H9 (cell line): Measurements from ENCODE around the gene IRAG1. TPM values are rescaled to one million over a fixed set of nuclear protein-coding genes. Genes with fewer than 3 reads are reported as not detected.

Experiments
- DNase-seq: peaks from one replicate; pipeline ENCODE4 v3.0.0-alpha.2; 2017
- H2AFZ ChIP-seq: one replicate; pipeline ENCODE4 v1.6.1; 2013; ENCODE audit warnings: mild to moderate bottlenecking, low read length, control low read depth, moderate library complexity
- H2AK5ac ChIP-seq: 2 replicates; pipeline ENCODE4 v1.6.1; 2013; ENCODE audit warnings: low read length, control low read depth, mixed read lengths; ENCODE audit not compliant: insufficient read length
- H2BK120ac ChIP-seq: one replicate; pipeline ENCODE4 v1.6.1; 2013; ENCODE audit warnings: low read depth, mild to moderate bottlenecking, low read length, control low read depth, inconsistent platforms; ENCODE audit not compliant: poor library complexity, severe bottlenecking
- H2BK12ac ChIP-seq: 2 replicates; pipeline ENCODE4 v1.6.1; 2013; ENCODE audit warnings: low read length, control low read depth, mixed read lengths, low read depth; ENCODE audit not compliant: insufficient read length
- H2BK15ac ChIP-seq: 2 replicates; pipeline ENCODE4 v1.6.1; 2013; ENCODE audit warnings: low read depth, low read length, control low read depth
- H2BK20ac ChIP-seq: one replicate; pipeline ENCODE4 v1.6.1; 2013; ENCODE audit warnings: low read depth, mild to moderate bottlenecking, low read length, control low read depth, inconsistent platforms; ENCODE audit not compliant: poor library complexity, severe bottlenecking
- H2BK5ac ChIP-seq: 2 replicates; pipeline ENCODE4 v1.6.1; 2013; ENCODE audit warnings: low read length, control low read depth, mixed read lengths; ENCODE audit not compliant: insufficient read length
- H3K14ac ChIP-seq: 2 replicates; pipeline ENCODE4 v1.6.1; 2013; ENCODE audit warnings: low read length, control low read depth; ENCODE audit not compliant: insufficient read depth
- H3K18ac ChIP-seq: 2 replicates; pipeline ENCODE4 v1.6.1; 2013; ENCODE audit warnings: low read depth, mild to moderate bottlenecking, mixed read lengths, low read length, control low read depth; ENCODE audit not compliant: insufficient read length
- H3K23ac ChIP-seq: 2 replicates; pipeline ENCODE4 v1.6.1; 2013; ENCODE audit warnings: low read length, control low read depth, mixed read lengths, low read depth; ENCODE audit not compliant: insufficient read length
- H3K23me2 ChIP-seq: 2 replicates; pipeline ENCODE4 v1.6.1; 2013; ENCODE audit warnings: low read depth, mild to moderate bottlenecking, mixed read lengths, low read length, control low read depth; ENCODE audit not compliant: insufficient read length, poor library complexity, severe bottlenecking
- H3K27ac ChIP-seq: 2 replicates; pipeline ENCODE4 v1.5.1; 2013; ENCODE audit warnings: low read length, control low read depth, mixed read lengths, low read depth; ENCODE audit not compliant: insufficient read length
- H3K27me3 ChIP-seq: 2 replicates; pipeline ENCODE4 v1.6.1; 2013; ENCODE audit warnings: low read length, control low read depth, inconsistent platforms; ENCODE audit not compliant: insufficient read depth
- H3K4ac ChIP-seq: 2 replicates; pipeline ENCODE4 v1.6.1; 2013; ENCODE audit warnings: low read depth, mild to moderate bottlenecking, control low read depth, inconsistent platforms, low read length, moderate library complexity
- H3K4me1 ChIP-seq: 2 replicates; pipeline ENCODE4 v1.6.1; 2013; ENCODE audit warnings: low read length, control low read depth, inconsistent platforms; ENCODE audit not compliant: insufficient read depth
- H3K4me2 ChIP-seq: 2 replicates; pipeline ENCODE4 v1.6.1; 2013; ENCODE audit warnings: low read length, control low read depth, mixed read lengths; ENCODE audit not compliant: insufficient read length, insufficient read depth
- H3K56ac ChIP-seq: 2 replicates; pipeline ENCODE4 v1.6.1; 2013; ENCODE audit warnings: low read depth, mild to moderate bottlenecking, mixed read lengths, low read length, control low read depth; ENCODE audit not compliant: insufficient read length
- H3K79me1 ChIP-seq: 2 replicates; pipeline ENCODE4 v1.6.1; 2013; ENCODE audit warnings: low read depth, mild to moderate bottlenecking, moderate library complexity, low read length, control low read depth, inconsistent platforms; ENCODE audit not compliant: insufficient read depth, poor library complexity, severe bottlenecking
- H3K79me2 ChIP-seq: 2 replicates; pipeline ENCODE4 v1.6.1; 2013; ENCODE audit warnings: low read length, control low read depth, inconsistent platforms; ENCODE audit not compliant: insufficient read depth
- H3K9ac ChIP-seq: 2 replicates; pipeline ENCODE4 v1.6.1; 2013; ENCODE audit warnings: low read length, control low read depth, mixed read lengths; ENCODE audit not compliant: insufficient read length; ENCODE audit errors: extremely low read depth
- H3K9me3 ChIP-seq: one replicate; pipeline ENCODE4 v1.6.1; 2013; ENCODE audit warnings: low read depth, low read length, inconsistent platforms; ENCODE audit not compliant: control insufficient read depth
- H3T11ph ChIP-seq: one replicate; pipeline ENCODE4 v1.6.1; 2013; ENCODE audit warnings: mild to moderate bottlenecking, low read length, control low read depth, inconsistent platforms
- H4K20me1 ChIP-seq: one replicate; pipeline ENCODE4 v1.6.1; 2013; ENCODE audit not compliant: control insufficient read depth, insufficient read length, insufficient read depth
- H4K5ac ChIP-seq: 2 replicates; pipeline ENCODE4 v1.6.1; 2013; ENCODE audit warnings: low read depth, mild to moderate bottlenecking, mixed read lengths, low read length, control low read depth; ENCODE audit not compliant: insufficient read length
- H4K8ac ChIP-seq: replicated peaks from 2 replicates; pipeline ENCODE4 v1.6.1; 2013; ENCODE audit warnings: low read length, control low read depth, mixed read lengths, low read depth; ENCODE audit not compliant: insufficient read length
- H4K91ac ChIP-seq: 2 replicates; pipeline ENCODE4 v1.6.1; 2013; ENCODE audit warnings: low read depth, mild to moderate bottlenecking, moderate library complexity, mixed read lengths, low read length, control low read depth; ENCODE audit not compliant: insufficient read length
- H3K27ac Mint-ChIP-seq, 3 experiments: 2 replicates in 2 of 3; 3 replicates in 1 of 3; pipeline ENCODE4 v1.8.0; 2020 to 2021; ENCODE audit warnings: mixed read lengths in 3 of 3, mild to moderate bottlenecking in 1 of 3, moderate library complexity in 1 of 3
- H3K27me3 Mint-ChIP-seq: 2 replicates; pipeline ENCODE4 v1.8.0; 2021; ENCODE audit warnings: low read depth, mild to moderate bottlenecking, moderate library complexity, mixed read lengths
- H3K36me3 Mint-ChIP-seq, 3 experiments: 2 replicates in 2 of 3; 3 replicates in 1 of 3; pipeline ENCODE4 v1.8.0; 2020 to 2021; ENCODE audit warnings: low read depth in 3 of 3, mixed read lengths in 3 of 3; ENCODE audit not compliant: insufficient read depth in 1 of 3
- H3K4me1 Mint-ChIP-seq, 2 experiments: 2 replicates each; pipeline ENCODE4 v1.8.0; 2020; ENCODE audit warnings: mixed read lengths in 2 of 2
- H3K4me3 Mint-ChIP-seq, 2 experiments: 2 replicates in 1 of 2; 3 replicates in 1 of 2; pipeline ENCODE4 v1.8.0; 2020 to 2021; ENCODE audit warnings: mild to moderate bottlenecking in 2 of 2, mixed read lengths in 2 of 2, moderate library complexity in 1 of 2
- H3K9me3 Mint-ChIP-seq, 2 experiments: 2 replicates in 1 of 2; 3 replicates in 1 of 2; pipeline ENCODE4 v1.8.0; 2020; ENCODE audit warnings: mild to moderate bottlenecking in 2 of 2, mixed read lengths in 2 of 2, moderate library complexity in 1 of 2
- WGBS: extraction: QIAGEN DNeasy Blood & Tissue Kit; methylation state at CpG from one replicate; pipeline ENCODE4 v1.1.7; 2013; ENCODE audit warnings: missing lambda C conversion rate, low lambda C conversion rate, mixed read lengths; ENCODE audit not compliant: insufficient read length; ENCODE audit errors: extremely low coverage; 5-methylcytosine and 5-hydroxymethylcytosine counted together
- total RNA-seq: library from RNA; stranded (reverse); gene quantifications from 2 replicates; pipeline ENCODE4 v1.2.1, GENCODE V29; 2021
- TF ChIP-seq, protein P1 (sequence below): fragments of 200-600 bp; sonication (generic); conservative IDR thresholded peaks from 3 replicates; pipeline ENCODE4 v1.8.0; 2021; ENCODE audit warnings: antibody characterized with exemption, mild to moderate bottlenecking

IRAG1 gene
- total RNA-seq, 1 experiment from 2014 or later = 2.4 TPM

DNA sequence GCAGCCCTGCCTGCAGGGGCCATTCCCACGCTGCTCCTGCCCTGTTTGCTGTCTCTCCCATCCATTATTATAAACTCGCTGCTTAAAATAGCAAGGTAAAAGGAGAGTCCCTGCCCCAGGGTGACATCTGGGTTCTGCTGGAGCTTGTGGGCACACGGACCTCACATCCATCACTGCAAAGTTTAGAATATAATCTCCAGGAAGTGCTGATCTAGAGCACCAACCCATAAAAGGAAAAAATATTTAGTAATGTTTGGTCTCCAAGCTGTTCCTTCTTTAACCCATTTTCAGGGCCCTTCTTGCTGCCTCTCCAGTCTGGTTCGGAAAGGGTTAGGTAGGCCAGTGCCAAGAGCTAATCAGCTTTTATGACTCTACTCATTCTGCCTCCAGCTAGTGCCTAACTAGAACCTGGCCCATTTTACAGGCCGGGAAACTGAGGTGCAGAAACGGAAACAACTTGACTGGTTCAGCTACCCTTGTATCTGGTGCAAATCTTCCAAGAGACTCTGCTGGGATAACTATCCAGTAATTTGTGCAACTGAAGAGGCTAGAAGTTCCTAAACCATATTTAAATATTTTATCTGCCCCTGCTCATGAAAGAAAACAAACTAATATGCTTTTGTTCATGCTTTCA is 37.5 kb downstream of the IRAG1 start:
- no peak overlapping the region for H3T11ph ChIP-seq
- H3K23me2 ChIP-seq = no peaks in the 10 kb centered on the region
- no peak overlapping the region for H2BK120ac ChIP-seq
- no peak overlapping the region for H4K5ac ChIP-seq
- no peaks in the 10 kb centered on the region for H4K20me1 ChIP-seq
- no peak overlapping the region for H3K14ac ChIP-seq
- H3K4me2 ChIP-seq = no peak overlapping the region
- no peak overlapping the region for H4K8ac ChIP-seq
- no peak overlapping the region for H2BK15ac ChIP-seq
- no peaks in the 10 kb centered on the region for H3K9me3 ChIP-seq
- H3K79me2 ChIP-seq = no peaks in the 10 kb centered on the region
- no peaks in the 10 kb centered on the region; a peak in 1 of 7 replicates for H3K36me3 Mint-ChIP-seq
- H3K23ac ChIP-seq = no peak overlapping the region
- peaks cover 18 to 20% of the 10 kb centered on the region in 2 experiments for H3K4me1 Mint-ChIP-seq
- no peak overlapping the region for H2AK5ac ChIP-seq
- no peak overlapping the region for H4K91ac ChIP-seq
- H3K56ac ChIP-seq = no peak overlapping the region
- H2BK12ac ChIP-seq = no peak overlapping the region
- no peaks in the 10 kb centered on the region for H3K79me1 ChIP-seq
- H3K27me3 Mint-ChIP-seq = no peaks in the 10 kb centered on the region
- H3K9ac ChIP-seq = no peak overlapping the region
- H3K4me1 ChIP-seq = no peaks in the 10 kb centered on the region
- no peaks in the 10 kb centered on the region for H3K27me3 ChIP-seq
- H3K18ac ChIP-seq = no peak overlapping the region
- no CpG with 5 or more reads among the region's 6 CpGs for WGBS
- H2BK5ac ChIP-seq = no peak overlapping the region
- H2BK20ac ChIP-seq = no peak overlapping the region
- H2AFZ ChIP-seq = no peak overlapping the region
- H3K27ac ChIP-seq = no peak overlapping the region
- H3K4ac ChIP-seq = no peak overlapping the region
- H3K27ac Mint-ChIP-seq = no peak overlapping the region
- H3K4me3 Mint-ChIP-seq = no peak overlapping the region
- no peak for DNase-seq
- TF ChIP-seq, protein P1, sequence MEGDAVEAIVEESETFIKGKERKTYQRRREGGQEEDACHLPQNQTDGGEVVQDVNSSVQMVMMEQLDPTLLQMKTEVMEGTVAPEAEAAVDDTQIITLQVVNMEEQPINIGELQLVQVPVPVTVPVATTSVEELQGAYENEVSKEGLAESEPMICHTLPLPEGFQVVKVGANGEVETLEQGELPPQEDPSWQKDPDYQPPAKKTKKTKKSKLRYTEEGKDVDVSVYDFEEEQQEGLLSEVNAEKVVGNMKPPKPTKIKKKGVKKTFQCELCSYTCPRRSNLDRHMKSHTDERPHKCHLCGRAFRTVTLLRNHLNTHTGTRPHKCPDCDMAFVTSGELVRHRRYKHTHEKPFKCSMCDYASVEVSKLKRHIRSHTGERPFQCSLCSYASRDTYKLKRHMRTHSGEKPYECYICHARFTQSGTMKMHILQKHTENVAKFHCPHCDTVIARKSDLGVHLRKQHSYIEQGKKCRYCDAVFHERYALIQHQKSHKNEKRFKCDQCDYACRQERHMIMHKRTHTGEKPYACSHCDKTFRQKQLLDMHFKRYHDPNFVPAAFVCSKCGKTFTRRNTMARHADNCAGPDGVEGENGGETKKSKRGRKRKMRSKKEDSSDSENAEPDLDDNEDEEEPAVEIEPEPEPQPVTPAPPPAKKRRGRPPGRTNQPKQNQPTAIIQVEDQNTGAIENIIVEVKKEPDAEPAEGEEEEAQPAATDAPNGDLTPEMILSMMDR = no peak
- no peaks in the 10 kb centered on the region for H3K9me3 Mint-ChIP-seq
